Endodermal cell (in vitro differentiated cells): Measurements from ENCODE around the gene ESRRA. TPM values are rescaled to one million over a fixed set of nuclear protein-coding genes. Genes with fewer than 3 reads are reported as not detected.

ENCODE experiments used
- DNase-seq: peaks from one replicate; pipeline ENCODE4 v3.0.0-alpha.2; 2017
- H3K27ac ChIP-seq: 2 replicates; pipeline ENCODE4 v1.5.1; 2013; ENCODE audit warnings: mild to moderate bottlenecking, low read depth, low read length, moderate library complexity
- H3K27me3 ChIP-seq: 2 replicates; pipeline ENCODE4 v1.6.1; 2013; ENCODE audit warnings: mild to moderate bottlenecking, low read length, moderate library complexity; ENCODE audit not compliant: insufficient read depth, control insufficient read depth, poor library complexity, severe bottlenecking
- H3K36me3 ChIP-seq: 2 replicates; pipeline ENCODE4 v1.7.0; 2013; ENCODE audit warnings: mild to moderate bottlenecking, low read length, moderate library complexity; ENCODE audit not compliant: control insufficient read depth, insufficient read depth
- H3K4me1 ChIP-seq: one replicate; pipeline ENCODE4 v1.7.0; 2013; ENCODE audit warnings: low read length; ENCODE audit not compliant: control insufficient read depth, insufficient read depth
- H3K4me3 ChIP-seq: 2 replicates; pipeline ENCODE4 v1.5.1; 2013; ENCODE audit warnings: mild to moderate bottlenecking, low read length, moderate library complexity
- H3K9ac ChIP-seq: 2 replicates; pipeline ENCODE4 v1.6.1; 2013; ENCODE audit warnings: mild to moderate bottlenecking, low read length, moderate library complexity; ENCODE audit not compliant: poor library complexity, severe bottlenecking; ENCODE audit errors: extremely low read depth
- H3K9me3 ChIP-seq: 2 replicates; pipeline ENCODE4 v1.6.1; 2013; ENCODE audit warnings: mild to moderate bottlenecking, low read length, moderate library complexity; ENCODE audit not compliant: control insufficient read depth
- H3K27ac Mint-ChIP-seq: 2 replicates; pipeline ENCODE4 v1.8.0; 2020; ENCODE audit warnings: mixed read lengths
- H3K27me3 Mint-ChIP-seq: 2 replicates; pipeline ENCODE4 v1.8.0; 2021; ENCODE audit warnings: mild to moderate bottlenecking, mixed read lengths; ENCODE audit not compliant: insufficient read depth
- H3K36me3 Mint-ChIP-seq: 2 replicates; pipeline ENCODE4 v1.8.0; 2020; ENCODE audit warnings: low read depth, mixed read lengths
- H3K4me1 Mint-ChIP-seq: 2 replicates; pipeline ENCODE4 v1.8.0; 2020; ENCODE audit warnings: mixed read lengths
- H3K4me3 Mint-ChIP-seq: 2 replicates; pipeline ENCODE4 v1.8.0; 2020; ENCODE audit warnings: mild to moderate bottlenecking, moderate library complexity, mixed read lengths
- H3K9me3 Mint-ChIP-seq: 2 replicates; pipeline ENCODE4 v1.8.0; 2020; ENCODE audit warnings: mild to moderate bottlenecking, mixed read lengths
- CTCF ChIP-seq: fragments of 200-600 bp; sonication (generic); conservative IDR thresholded peaks from 2 replicates; pipeline ENCODE4 v1.5.0; 2021; ENCODE audit warnings: antibody characterized with exemption, mild to moderate bottlenecking
- WGBS, 2 experiments: methylation state at CpG; one replicate each; pipeline versions ENCODE4 v1.1.5 to v1.1.7; 2013; ENCODE audit warnings: missing lambda C conversion rate in 2 of 2, mixed read lengths in 1 of 2; ENCODE audit not compliant: insufficient coverage in 1 of 2, insufficient read length in 1 of 2; 5-methylcytosine and 5-hydroxymethylcytosine counted together
- microRNA-seq: library from miRNA; unstranded; fragments of <30 nt; microRNA quantifications from one replicate; pipeline ENCODE4 v1.2.0, GENCODE V29; 2020; ENCODE audit warnings: borderline microRNAs expressed
- total RNA-seq, 2 donors: library from RNA; stranded (reverse); fragmentation: NEBNext Ultra II Directional in 1 of 2; extraction: Animal tissue kit (Norgen Biotek cat#: 25700) in 1 of 2; gene quantifications; 2 replicates in 1 of 2; 3 replicates in 1 of 2; pipeline ENCODE4 v1.2.1, GENCODE V29; 2021

Gene ESRRA
- total RNA-seq, 2 donors from 2014 or later = 22.8 to 34.5 TPM

GRCh38 chr11:64364435-64364834 lies 59.1 kb downstream of the ESRRA start:
- H3K27ac ChIP-seq = no peak overlapping the region
- no peaks in the 10 kb centered on the region for H3K27me3 Mint-ChIP-seq
- H3K4me3 ChIP-seq = no peak overlapping the region
- DNase-seq = no peak
- 83 to 95% methylated on average over 5 to 6 of the region's 6 CpGs for WGBS, 2 experiments
- no peaks in the 10 kb centered on the region for H3K9me3 ChIP-seq
- TF ChIP-seq CTCF = no peak
- peaks cover 52% of the 10 kb centered on the region for H3K36me3 ChIP-seq
- no peak overlapping the region for H3K27ac Mint-ChIP-seq
- H3K36me3 Mint-ChIP-seq = peaks cover 63% of the 10 kb centered on the region
- H3K4me1 Mint-ChIP-seq = peaks cover 7% of the 10 kb centered on the region
- H3K9ac ChIP-seq = no peak overlapping the region
- H3K9me3 Mint-ChIP-seq = no peaks in the 10 kb centered on the region
- no peaks in the 10 kb centered on the region for H3K27me3 ChIP-seq
- H3K4me1 ChIP-seq = no peaks in the 10 kb centered on the region
- no peak overlapping the region for H3K4me3 Mint-ChIP-seq

GRCh38 chr11:64364911-64365310 lies 59.6 kb downstream of the ESRRA start:
- 88% methylated on average over 4 of the region's 4 CpGs; no CpG with 5 or more reads in 1 of the 2 experiments for WGBS, 2 experiments
- H3K36me3 Mint-ChIP-seq = peaks cover 66% of the 10 kb centered on the region
- TF ChIP-seq CTCF = no peak
- Histone ChIP-seq H3K36me3 (peaks cover 55% of the 10 kb centered on the region), H3K27ac (no peak overlapping the region), H3K27me3 (no peaks in the 10 kb centered on the region), H3K9me3 (no peaks in the 10 kb centered on the region), H3K4me3 (no peak overlapping the region), H3K9ac (no peak overlapping the region), H3K4me1 (no peaks in the 10 kb centered on the region)
- no peaks in the 10 kb centered on the region for H3K9me3 Mint-ChIP-seq
- H3K4me3 Mint-ChIP-seq = no peak overlapping the region
- H3K27ac Mint-ChIP-seq = no peak overlapping the region
- no peaks in the 10 kb centered on the region for H3K27me3 Mint-ChIP-seq
- DNase-seq = no peak
- peaks cover 2% of the 10 kb centered on the region for H3K4me1 Mint-ChIP-seq

Small RNAs within 50 kb of the gene (microRNA-seq; reads per million reads assigned to microRNA genes)
- not detected for gene MIR7155

Other genes starting within 250 kb of the ESRRA start
- 10 to 100 TPM; 23.0 to 41.9 TPM for gene MACROD1, start 139.4 kb upstream of the ESRRA start, total RNA-seq
- 100 to 1,000 TPM; 230 to 257 TPM for gene STIP1, start 119.4 kb upstream of the ESRRA start, total RNA-seq
- gene FERMT3, start 98.8 kb upstream of the ESRRA start, total RNA-seq = 1 to 10 TPM; 4.2 to 5.3 TPM
- 10 to 100 TPM; 45.6 to 60.4 TPM for gene TRPT1, start 79.3 kb upstream of the ESRRA start, total RNA-seq
- gene NUDT22, start 79.2 kb upstream of the ESRRA start, total RNA-seq = 10 to 100 TPM; 54.4 to 55.9 TPM
- 10 to 100 TPM; 20.3 to 22.9 TPM for gene DNAJC4, start 75.0 kb upstream of the ESRRA start, total RNA-seq
- gene VEGFB, start 70.9 kb upstream of the ESRRA start, total RNA-seq = 10 to 100 TPM; 58.9 to 78.4 TPM
- 10 to 100 TPM; 44.6 to 53.7 TPM for gene FKBP2, start 64.4 kb upstream of the ESRRA start, total RNA-seq
- 100 to 1,000 TPM; 228 to 265 TPM for gene PPP1R14B, start 58.6 kb upstream of the ESRRA start, total RNA-seq
- 10 to 100 TPM; 75.0 to 83.2 TPM for gene PLCB3, start 54.0 kb upstream of the ESRRA start, total RNA-seq
- gene BAD, start 20.9 kb upstream of the ESRRA start, total RNA-seq = 10 to 100 TPM; 42.3 to 48.2 TPM
- 10 to 100 TPM; 57.7 to 58.4 TPM for gene GPR137, start 19.7 kb upstream of the ESRRA start, total RNA-seq
- gene KCNK4, start 14.2 kb upstream of the ESRRA start, total RNA-seq = not detected
- not detected for gene CATSPERZ, start 5.2 kb upstream of the ESRRA start, total RNA-seq
- 100 to 1,000 TPM; 265 to 352 TPM for gene TRMT112, start 12.0 kb downstream of the ESRRA start, total RNA-seq
- 100 to 1,000 TPM; 235 to 289 TPM for gene PRDX5, start 12.6 kb downstream of the ESRRA start, total RNA-seq
- 10 to 100 TPM; 14.2 to 15.2 TPM for gene CCDC88B, start 34.7 kb downstream of the ESRRA start, total RNA-seq
- gene RPS6KA4, start 53.6 kb downstream of the ESRRA start, total RNA-seq = 10 to 100 TPM; 13.5 to 14.5 TPM